Omental fat pad (tissue), 4 donors: ENCODE results near the gene CYFIP2. TPM values are rescaled to one million over a fixed set of nuclear protein-coding genes. Genes with fewer than 3 reads are reported as not detected.

ENCODE experiments used
- ATAC-seq: fragments of 150-250 bp; one replicate; pipeline ENCODE4 v1.9.1; 2016; ENCODE audit warnings: mild to moderate bottlenecking, moderate library complexity; ENCODE audit not compliant: low FRiP score
- DNase-seq: peaks from one replicate; pipeline ENCODE4 v3.0.0-alpha.2; 2019; ENCODE audit warnings: low spot score
- total RNA-seq, 4 donors: library from RNA; depleted of rRNA; stranded (reverse); fragments of >200 nt; gene quantifications; one replicate each; pipeline ENCODE4 v1.1.0, GENCODE V29; 2016
- TF ChIP-seq, protein P1 (sequence below), 3 donors: fragments of 450-650 bp; IDR thresholded peaks; one replicate each; pipeline ENCODE4 v1.5.1; 2016 to 2017; ENCODE audit warnings: antibody characterized with exemption in 3 of 3, mild to moderate bottlenecking in 3 of 3, moderate library complexity in 2 of 3

The CYFIP2 gene
- total RNA-seq, 4 donors from 2014 or later, result 12.7 to 25.5 (median 15.8) TPM

DNA sequence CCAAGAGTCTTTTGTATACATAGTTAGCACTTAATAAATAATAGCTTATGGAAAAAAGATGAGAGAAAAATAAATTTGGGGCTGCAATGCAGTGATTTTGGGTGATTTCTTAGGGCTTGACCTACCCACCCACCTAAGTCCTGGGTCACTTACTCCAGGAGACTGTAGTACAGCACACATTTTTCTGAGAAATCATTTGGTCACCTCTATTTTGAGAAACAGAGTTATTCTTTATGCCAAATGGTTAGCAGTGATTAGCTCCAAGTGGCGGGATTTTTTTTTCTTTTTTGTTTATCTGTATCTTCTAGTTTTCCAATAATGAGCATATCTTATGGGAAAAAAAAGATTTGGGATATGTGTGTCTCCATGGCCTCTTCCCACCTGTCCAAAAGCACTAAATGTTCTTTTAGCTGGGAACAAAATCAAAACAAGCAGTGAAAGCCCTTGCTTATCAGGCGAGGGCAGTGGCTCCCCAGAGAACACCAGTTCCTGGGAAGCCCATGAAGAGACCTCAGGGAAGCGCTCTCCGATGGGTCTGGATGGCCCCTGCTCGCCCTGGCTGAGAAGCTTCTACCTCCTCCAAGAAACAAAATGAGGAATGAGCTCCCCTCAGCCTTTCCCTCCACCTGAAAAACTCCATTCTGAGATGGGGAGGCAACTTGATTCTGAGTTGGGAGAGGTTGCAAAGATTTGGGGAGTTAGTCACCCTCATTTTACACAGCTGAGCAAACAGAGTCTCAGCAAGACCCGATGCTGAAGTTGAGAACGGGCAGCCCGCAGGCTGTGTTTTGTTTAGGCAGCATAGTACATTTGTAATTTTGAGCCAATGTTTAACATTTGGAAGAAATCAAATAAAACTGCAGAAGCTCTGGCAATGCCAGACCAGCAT lies 69.9 kb downstream of the CYFIP2 start:
- no peak for ATAC-seq
- TF ChIP-seq, protein P1, sequence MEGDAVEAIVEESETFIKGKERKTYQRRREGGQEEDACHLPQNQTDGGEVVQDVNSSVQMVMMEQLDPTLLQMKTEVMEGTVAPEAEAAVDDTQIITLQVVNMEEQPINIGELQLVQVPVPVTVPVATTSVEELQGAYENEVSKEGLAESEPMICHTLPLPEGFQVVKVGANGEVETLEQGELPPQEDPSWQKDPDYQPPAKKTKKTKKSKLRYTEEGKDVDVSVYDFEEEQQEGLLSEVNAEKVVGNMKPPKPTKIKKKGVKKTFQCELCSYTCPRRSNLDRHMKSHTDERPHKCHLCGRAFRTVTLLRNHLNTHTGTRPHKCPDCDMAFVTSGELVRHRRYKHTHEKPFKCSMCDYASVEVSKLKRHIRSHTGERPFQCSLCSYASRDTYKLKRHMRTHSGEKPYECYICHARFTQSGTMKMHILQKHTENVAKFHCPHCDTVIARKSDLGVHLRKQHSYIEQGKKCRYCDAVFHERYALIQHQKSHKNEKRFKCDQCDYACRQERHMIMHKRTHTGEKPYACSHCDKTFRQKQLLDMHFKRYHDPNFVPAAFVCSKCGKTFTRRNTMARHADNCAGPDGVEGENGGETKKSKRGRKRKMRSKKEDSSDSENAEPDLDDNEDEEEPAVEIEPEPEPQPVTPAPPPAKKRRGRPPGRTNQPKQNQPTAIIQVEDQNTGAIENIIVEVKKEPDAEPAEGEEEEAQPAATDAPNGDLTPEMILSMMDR (IDR thresholded peaks at IDR 0.05), result no peak
- DNase-seq, result no peak

DNA sequence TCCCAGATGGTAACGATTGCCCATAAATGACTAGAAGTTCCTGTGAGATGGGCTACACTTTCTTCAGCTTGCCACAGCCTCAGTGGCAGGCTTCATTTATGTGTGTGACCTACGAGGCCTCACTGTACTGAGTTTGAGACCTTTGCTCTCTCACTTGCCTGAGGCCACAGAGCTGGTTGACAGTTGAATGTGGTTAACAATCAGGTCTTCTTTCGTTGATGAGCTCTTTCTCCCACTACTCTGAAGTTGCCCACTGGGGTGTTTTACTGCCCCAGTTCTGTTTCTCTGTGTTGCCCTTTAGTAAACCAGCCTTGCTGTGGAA lies 70.5 kb downstream of the CYFIP2 start:
- DNase-seq, result no peak
- no peak for ATAC-seq
- TF ChIP-seq, protein P1 (IDR thresholded peaks at IDR 0.05), result no peak

DNA sequence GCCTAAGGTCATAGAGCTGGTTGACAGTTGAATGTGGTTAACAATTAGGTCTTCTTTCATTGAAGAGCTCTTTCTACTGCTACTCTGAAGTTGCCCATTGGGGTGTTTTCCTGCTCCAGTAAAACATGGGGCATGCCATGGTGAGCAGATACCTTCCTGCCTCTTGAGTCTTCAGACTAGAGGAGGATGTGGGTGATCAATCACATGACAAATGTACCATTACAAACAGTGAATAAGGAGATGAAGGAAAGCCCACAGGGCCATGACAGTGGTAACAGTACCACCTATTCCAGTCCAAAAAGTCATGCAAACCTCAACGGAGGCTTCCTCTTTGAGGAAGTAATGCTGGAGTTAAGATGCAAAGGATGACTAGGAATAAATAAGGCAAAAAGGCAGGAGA lies 73.5 kb downstream of the CYFIP2 start:
- DNase-seq, result no peak
- ATAC-seq, result no peak
- TF ChIP-seq, protein P1 (IDR thresholded peaks at IDR 0.05), result no peak

DNA sequence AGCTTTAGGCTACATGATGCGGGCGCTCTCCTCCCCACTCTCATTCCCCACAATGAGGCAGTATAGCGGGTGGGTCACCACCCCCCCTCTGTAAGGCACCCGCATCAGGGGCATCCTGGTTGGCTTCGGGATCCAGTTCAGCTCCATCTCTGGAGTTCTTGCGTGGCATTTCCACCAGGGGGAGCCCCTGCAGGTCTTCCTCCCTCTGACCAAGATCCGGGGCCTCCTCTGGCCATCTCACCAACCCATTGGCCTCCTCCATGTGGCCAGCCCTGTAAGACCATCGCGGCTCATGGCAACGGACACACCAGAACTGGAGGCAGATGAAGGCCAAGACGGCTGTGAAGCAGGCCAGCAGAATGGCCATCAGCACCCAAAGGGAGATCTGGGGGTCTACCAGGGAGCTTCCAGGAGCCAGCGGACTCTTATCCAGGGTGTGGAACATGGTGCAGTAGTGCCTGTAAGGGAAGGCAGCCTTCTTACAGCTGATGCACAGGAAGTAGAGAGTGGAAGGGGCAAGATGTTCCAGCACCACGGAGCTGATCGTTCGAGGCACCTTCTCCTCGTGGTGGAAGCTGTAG lies 77.0 kb downstream of the CYFIP2 start:
- DNase-seq, result no peak
- TF ChIP-seq, protein P1 (IDR thresholded peaks at IDR 0.05), result no peak
- ATAC-seq, result peak; percentile 35

DNA sequence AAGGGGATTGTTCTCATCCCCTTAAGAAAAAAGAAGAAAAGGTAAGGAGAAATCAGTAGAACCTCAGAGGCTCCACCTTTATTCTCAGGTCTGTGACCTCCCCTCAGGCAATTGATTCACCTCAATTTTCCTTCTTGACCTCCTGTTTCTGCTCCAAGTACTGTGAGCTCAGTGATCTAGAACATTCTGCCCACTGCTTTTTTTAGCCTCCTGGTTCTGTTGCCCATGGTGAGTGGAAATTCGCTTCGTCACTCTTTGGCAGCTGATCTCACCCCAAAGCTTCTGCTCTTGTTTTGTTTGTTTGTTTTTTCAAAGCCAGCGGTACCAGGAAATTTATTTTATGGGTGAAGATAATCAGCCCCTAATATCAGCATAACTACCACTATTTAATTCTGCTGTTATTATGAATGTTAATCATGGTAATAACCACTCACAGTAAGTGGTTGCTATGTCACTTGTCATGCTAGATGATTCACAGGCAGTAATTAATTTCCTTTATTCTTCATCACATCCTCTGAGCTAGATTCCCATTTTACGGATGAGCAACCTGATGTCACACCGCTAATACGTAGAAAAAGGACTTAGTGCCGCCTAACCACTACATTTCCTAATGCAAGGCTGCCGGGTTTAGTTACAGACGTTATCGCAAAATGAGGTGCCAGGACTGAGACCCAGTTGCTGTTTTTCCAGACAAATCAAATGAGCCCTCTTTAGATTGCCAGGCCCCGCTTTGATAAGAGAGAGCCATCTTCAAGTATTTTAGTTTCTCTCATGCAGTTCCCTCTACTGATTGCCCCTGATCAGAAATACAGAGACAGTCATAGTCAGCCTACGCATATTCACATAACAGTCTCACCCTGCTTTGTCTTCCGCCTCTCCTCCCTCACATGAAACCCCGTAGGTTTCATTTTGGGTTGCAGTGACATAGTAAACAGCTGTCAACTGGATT lies 78.2 kb downstream of the CYFIP2 start:
- TF ChIP-seq, protein P1 (IDR thresholded peaks at IDR 0.05), result no peak
- ATAC-seq (no peak), DNase-seq (no peak)

DNA sequence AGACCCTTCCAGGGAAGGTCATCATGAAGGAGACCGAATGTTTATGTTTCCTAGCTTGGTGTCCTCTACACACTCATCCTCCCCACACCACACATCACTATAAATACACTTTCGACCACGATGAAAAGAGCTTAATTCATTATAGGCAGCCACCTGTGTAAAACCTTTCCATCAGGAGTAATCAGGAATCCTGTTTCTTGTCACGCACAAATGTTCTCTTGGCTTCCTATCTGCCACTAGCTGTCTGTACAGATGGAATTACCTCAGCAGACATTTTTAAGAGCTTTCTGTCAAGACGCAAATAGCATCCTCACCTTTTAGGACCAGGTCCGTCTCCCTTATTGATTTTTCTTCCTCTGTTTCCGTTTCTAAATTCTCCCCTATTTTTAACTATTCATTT lies 79.1 kb downstream of the CYFIP2 start:
- ATAC-seq (no peak), DNase-seq (no peak)
- TF ChIP-seq, protein P1 (IDR thresholded peaks at IDR 0.05), result no peak
